Naive thymus-derived CD8-positive, alpha-beta T cell (primary cell): ENCODE results near the gene XYLT2. TPM values are rescaled to one million over a fixed set of nuclear protein-coding genes. Genes with fewer than 3 reads are reported as not detected.

Experiments
- ATAC-seq, 2 donors: fragments of 150-1000 bp; cut with Tn5 transposase in 1 of 2; sonication (Bioruptor Pico), chemical (Tn5 transposase) in 1 of 2; 1 replicate in 1 of 2; 2 replicates in 1 of 2; pipeline ENCODE4 v1.10.0; 2021; ENCODE audit warnings: mild to moderate bottlenecking in 2 of 2, moderate library complexity in 2 of 2
- POLR2A ChIA-PET: fragments of 350-600 bp; sonication (Branson Sonifier 250); formaldehyde crosslinking; loops from one replicate; lab custom pipeline; 2021; ENCODE audit warnings: antibody characterized with exemption; lab: Charles Lee
- DNase-seq, 10 donors: peaks; one replicate each; pipeline versions ENCODE4 v3.0.0 to v3.0.0-alpha.2; 2020 to 2022
- H3K27ac Mint-ChIP-seq, 10 donors: one replicate each; pipeline ENCODE4 v1.8.0; 2020 to 2022; ENCODE audit warnings: mild to moderate bottlenecking in 10 of 10, mixed read lengths in 10 of 10, moderate library complexity in 4 of 10, inconsistent platforms in 1 of 10
- H3K27me3 Mint-ChIP-seq, 5 donors: one replicate each; pipeline ENCODE4 v1.8.0; 2021 to 2022; ENCODE audit warnings: mixed read lengths in 5 of 5
- H3K36me3 Mint-ChIP-seq, 3 donors: one replicate each; pipeline ENCODE4 v1.8.0; 2020 to 2022; ENCODE audit warnings: mixed read lengths in 3 of 3, mild to moderate bottlenecking in 2 of 3, inconsistent platforms in 1 of 3
- H3K4me1 Mint-ChIP-seq, 4 donors: one replicate each; pipeline ENCODE4 v1.8.0; 2021 to 2022; ENCODE audit warnings: mixed read lengths in 4 of 4
- H3K4me3 Mint-ChIP-seq, 10 donors: one replicate each; pipeline ENCODE4 v1.8.0; 2020 to 2022; ENCODE audit warnings: mild to moderate bottlenecking in 10 of 10, mixed read lengths in 10 of 10, moderate library complexity in 6 of 10, inconsistent platforms in 1 of 10
- H3K9me3 Mint-ChIP-seq, 9 donors: one replicate each; pipeline ENCODE4 v1.8.0; 2020 to 2022; ENCODE audit warnings: mixed read lengths in 9 of 9, mild to moderate bottlenecking in 3 of 9, inconsistent platforms in 1 of 9, moderate library complexity in 1 of 9
- polyA plus RNA-seq, 3 donors: library from polyadenylated mRNA; unstranded; fragments of 300-500 nt; fragmentation: Illumina TruSeq; gene quantifications; one replicate each; pipeline ENCODE4 v1.2.3, GENCODE V29; 2021
- total RNA-seq, 8 experiments: library from RNA in 2 of 8; stranded (reverse) in 2 of 8; gene quantifications; one replicate each; pipeline ENCODE4 v1.2.3 and lab custom pipeline; 2021 to 2026

Gene XYLT2
- total and polyA plus RNA-seq, 5 experiments from 2014 or later, result 6.9 to 42.5 (median 16.8) TPM

GRCh38 chr17:50363217-50364060 is 17.5 kb downstream of the XYLT2 start:
- POLR2A ChIA-PET, result interaction anchor here (1.2 to 3.8 kb wide), 3 partner anchors 9 to 17 kb away, joined by 4 to 17 read pairs (median 16); partner anchors contain the start of genes EME1, MRPL27 and XYLT2
- ATAC-seq (no peak), DNase-seq (no peak)
- H3K9me3 Mint-ChIP-seq, result no peaks in the 10 kb centered on the region
- H3K4me3 Mint-ChIP-seq, result no peak overlapping the region
- peaks cover 0 to 36% (median 6%) of the 10 kb centered on the region in 3 donors for H3K36me3 Mint-ChIP-seq
- H3K27me3 Mint-ChIP-seq, result no peaks in the 10 kb centered on the region
- peaks cover 9 to 32% (median 12%) of the 10 kb centered on the region in 4 donors for H3K4me1 Mint-ChIP-seq
- peak overlapping the region in 3 of 10 donors; percentile 21 to 29 (median 29) for H3K27ac Mint-ChIP-seq

GRCh38 chr17:50364061-50364458 is 18.1 kb downstream of the XYLT2 start:
- Mint-ChIP-seq H3K36me3 (peaks cover 0 to 37% (median 9%) of the 10 kb centered on the region in 3 donors), H3K9me3 (no peaks in the 10 kb centered on the region)
- POLR2A ChIA-PET, result interaction anchor here (1.2 kb wide), 1 partner anchor 9 kb away, joined by 4 read pairs; the partner anchor contains the start of genes EME1 and MRPL27

GRCh38 chr17:50364715-50365114 is 18.8 kb downstream of the XYLT2 start:
- H3K9me3 Mint-ChIP-seq, result no peaks in the 10 kb centered on the region

More at GRCh38 chr17:50364061-50364458, 18.1 kb downstream of the XYLT2 start:
- H3K4me3 Mint-ChIP-seq, result no peak overlapping the region
- no peak for DNase-seq
- peak overlapping the region in 1 of 10 donors; percentile 21 for H3K27ac Mint-ChIP-seq
- H3K4me1 Mint-ChIP-seq, result peaks cover 9 to 29% (median 12%) of the 10 kb centered on the region in 4 donors
- ATAC-seq, result no peak
- no peaks in the 10 kb centered on the region for H3K27me3 Mint-ChIP-seq

GRCh38 chr17:50365165-50365564 is 19.2 kb downstream of the XYLT2 start:
- Mint-ChIP-seq H3K36me3 (peaks cover 0 to 44% (median 10%) of the 10 kb centered on the region in 3 donors), H3K4me3 (no peak overlapping the region), H3K27ac (no peak overlapping the region), H3K4me1 (peaks cover 10 to 26% (median 11%) of the 10 kb centered on the region in 4 donors), H3K9me3 (no peaks in the 10 kb centered on the region), H3K27me3 (no peaks in the 10 kb centered on the region)
- ATAC-seq (no peak), DNase-seq (no peak)
- POLR2A ChIA-PET, result no interaction called here

More at GRCh38 chr17:50364715-50365114, 18.8 kb downstream of the XYLT2 start:
- Mint-ChIP-seq H3K27me3 (no peaks in the 10 kb centered on the region), H3K4me1 (peaks cover 9 to 26% (median 11%) of the 10 kb centered on the region in 4 donors), H3K4me3 (no peak overlapping the region), H3K36me3 (peaks cover 0 to 40% (median 10%) of the 10 kb centered on the region in 3 donors), H3K27ac (no peak overlapping the region)
- DNase-seq, result no peak
- ATAC-seq, result no peak
- POLR2A ChIA-PET, result no interaction called here

- peaks cover 10 to 26% (median 12%) of the 10 kb centered on the region in 4 donors for H3K4me1 Mint-ChIP-seq
- DNase-seq (no peak), ATAC-seq (no peak)
- peaks cover 0 to 48% (median 10%) of the 10 kb centered on the region in 3 donors for H3K36me3 Mint-ChIP-seq
- no peak overlapping the region for H3K4me3 Mint-ChIP-seq
- H3K9me3 Mint-ChIP-seq, result no peaks in the 10 kb centered on the region
- peak overlapping the region in 2 of 10 donors; percentile 53 to 75 for H3K27ac Mint-ChIP-seq
- POLR2A ChIA-PET, result no interaction called here
- no peaks in the 10 kb centered on the region for H3K27me3 Mint-ChIP-seq
Observed at GRCh38 chr17:50365649-50366393, 19.9 kb downstream of the XYLT2 start.

- DNase-seq, result no peak
- POLR2A ChIA-PET, result interaction anchor here (1.3 kb wide), 2 partner anchors 12 to 21 kb away, joined by 3 read pairs; no protein-coding TSS in a partner anchor
- H3K27me3 Mint-ChIP-seq, result no peaks in the 10 kb centered on the region
- peaks cover 13 to 29% (median 16%) of the 10 kb centered on the region in 4 donors for H3K4me1 Mint-ChIP-seq
- H3K36me3 Mint-ChIP-seq, result peaks cover 0 to 52% (median 10%) of the 10 kb centered on the region in 3 donors
- H3K4me3 Mint-ChIP-seq, result no peak overlapping the region
- no peak overlapping the region for H3K27ac Mint-ChIP-seq
- no peak for ATAC-seq
- H3K9me3 Mint-ChIP-seq, result no peaks in the 10 kb centered on the region
Observed at GRCh38 chr17:50367401-50367800, 21.5 kb downstream of the XYLT2 start.

GRCh38 chr17:50370052-50370451 is 24.1 kb downstream of the XYLT2 start:
- POLR2A ChIA-PET, result interaction anchor here (0.5 to 3.5 kb wide), 4 partner anchors 9 to 1362 kb away, joined by 3 to 17 read pairs (median 4); no protein-coding TSS in a partner anchor
- DNase-seq (no peak), ATAC-seq (no peak)
- Mint-ChIP-seq H3K36me3 (peaks cover 0 to 55% (median 10%) of the 10 kb centered on the region in 3 donors), H3K4me3 (peak overlapping the region in 5 of 10 donors; percentile 37 to 52 (median 47)), H3K27ac (no peak overlapping the region), H3K9me3 (no peaks in the 10 kb centered on the region), H3K4me1 (peaks cover 21 to 34% (median 23%) of the 10 kb centered on the region in 4 donors), H3K27me3 (no peaks in the 10 kb centered on the region)

- no peaks in the 10 kb centered on the region for H3K27me3 Mint-ChIP-seq
- POLR2A ChIA-PET, result interaction anchor here (0.6 to 3.5 kb wide), 5 partner anchors 10 to 694 kb away, joined by 3 to 24 read pairs (median 15); partner anchors contain the start of genes LRRC59 and XYLT2
- H3K4me1 Mint-ChIP-seq, result peaks cover 17 to 32% (median 23%) of the 10 kb centered on the region in 4 donors
- H3K9me3 Mint-ChIP-seq, result no peaks in the 10 kb centered on the region
- H3K36me3 Mint-ChIP-seq, result peaks cover 0 to 46% (median 10%) of the 10 kb centered on the region in 3 donors
- ATAC-seq (no peak), DNase-seq (no peak)
- H3K4me3 Mint-ChIP-seq, result peak overlapping the region; percentile 59 to 100 (median 98)
- peak overlapping the region in 9 of 10 donors; percentile 57 to 100 (median 82) for H3K27ac Mint-ChIP-seq
Observed at GRCh38 chr17:50371526-50371925, 25.6 kb downstream of the XYLT2 start.

GRCh38 chr17:50372222-50372757 is 26.4 kb downstream of the XYLT2 start:
- Mint-ChIP-seq H3K27me3 (no peaks in the 10 kb centered on the region), H3K9me3 (no peaks in the 10 kb centered on the region), H3K36me3 (peaks cover 0 to 40% (median 10%) of the 10 kb centered on the region in 3 donors), H3K4me3 (peak overlapping the region; percentile 90 to 100 (median 98)), H3K4me1 (peaks cover 17 to 32% (median 23%) of the 10 kb centered on the region in 4 donors), H3K27ac (peak overlapping the region; percentile 99 to 100 (median 100))
- no peak for DNase-seq
- ATAC-seq, result no peak
- POLR2A ChIA-PET, result interaction anchor here (0.6 to 3.5 kb wide), 9 partner anchors 8 to 695 kb away, joined by 3 to 24 read pairs (median 5); partner anchors contain the start of genes LRRC59 and XYLT2

- Mint-ChIP-seq H3K27me3 (no peaks in the 10 kb centered on the region), H3K36me3 (peaks cover 0 to 35% (median 6%) of the 10 kb centered on the region in 3 donors), H3K9me3 (no peaks in the 10 kb centered on the region), H3K4me1 (peaks cover 17 to 30% (median 23%) of the 10 kb centered on the region in 4 donors), H3K4me3 (peak within 1 kb of the TSS; percentile 90 to 100 (median 98)), H3K27ac (peak within 1 kb of the TSS; percentile 99 to 100 (median 100))
- POLR2A ChIA-PET, result interaction anchor here (1.0 to 3.5 kb wide), 8 partner anchors 9 to 53 kb away, joined by 3 to 24 read pairs (median 5); partner anchors contain the start of genes ACSF2, LRRC59 and XYLT2
- ATAC-seq (peak; percentile 94 to 95), DNase-seq (peak; percentile 69 to 99 (median 84))
Observed at GRCh38 chr17:50372758-50373556, 27.0 kb downstream of the XYLT2 start, which contains the start of the genes EME1 and MRPL27. Gene EME1 (plus strand): TSS chr17:50373229. CDS start chr17:50375209, 1,980 bp downstream. Gene MRPL27 (minus strand): TSS chr17:50373184. CDS start chr17:50373170, 14 bp downstream.

- Mint-ChIP-seq H3K4me1 (peaks cover 17 to 30% (median 23%) of the 10 kb centered on the region in 4 donors), H3K9me3 (no peaks in the 10 kb centered on the region), H3K4me3 (peak overlapping the region in 9 of 10 donors; percentile 90 to 100 (median 98)), H3K27me3 (no peaks in the 10 kb centered on the region), H3K27ac (peak overlapping the region in 7 of 10 donors; percentile 30 to 100 (median 100)), H3K36me3 (peaks cover 0 to 27% (median 4%) of the 10 kb centered on the region in 3 donors)
- DNase-seq, result no peak
- no peak for ATAC-seq
- POLR2A ChIA-PET, result interaction anchor here (1.1 to 3.5 kb wide), 7 partner anchors 10 to 52 kb away, joined by 3 to 24 read pairs (median 5); partner anchors contain the start of genes ACSF2, LRRC59 and XYLT2
Observed at GRCh38 chr17:50373705-50374104, 27.8 kb downstream of the XYLT2 start.
